Breast epithelium (tissue), 3 donors: ENCODE measurements around the gene PTGES.

ENCODE experiments used
- CTCF ChIP-seq, 3 donors: fragments of 450-650 bp; IDR thresholded peaks; one replicate each; pipeline ENCODE4 v1.5.1; 2016 to 2017; ENCODE audit warnings: antibody characterized with exemption in 3 of 3, mild to moderate bottlenecking in 3 of 3, moderate library complexity in 3 of 3
- POLR2A ChIP-seq: fragments of 450-650 bp; IDR thresholded peaks from one replicate; pipeline ENCODE4 v1.6.1; 2016; ENCODE audit warnings: antibody characterized with exemption, mild to moderate bottlenecking, moderate library complexity

GRCh38 chr9:129718647-129719046 lies 34.2 kb downstream of the PTGES start:
- no peak for TF ChIP-seq CTCF (IDR thresholded peaks at IDR 0.05)
- TF ChIP-seq POLR2A, result no peak
